GM12878 (cell line): ENCODE data around the gene BPIFB3.

ENCODE experiments used
- RAD51 ChIP-seq: fragments of 450-650 bp; IDR thresholded peaks from 2 replicates; pipeline ENCODE4 v1.6.1; 2016; ENCODE audit warnings: moderate library complexity, mild to moderate bottlenecking, inconsistent platforms
- TF ChIP-seq, protein P1 (sequence below), 3 experiments: IDR thresholded peaks in 2 of 3; conservative IDR thresholded peaks in 1 of 3; 2 replicates each; pipeline ENCODE4 v1.5.1; 2011; ENCODE audit warnings: low read depth in 3 of 3, low read length in 3 of 3, mild to moderate bottlenecking in 3 of 3, control low read depth in 2 of 3, moderate library complexity in 2 of 3, inconsistent platforms in 1 of 3, mixed read lengths in 1 of 3; ENCODE audit not compliant: control insufficient read depth in 2 of 3, insufficient read depth in 1 of 3; ENCODE audit errors: extremely low read depth in 1 of 3

GRCh38 chr20:33062105-33062824 lies 8.6 kb downstream of the BPIFB3 start:
- TF ChIP-seq, protein P1, sequence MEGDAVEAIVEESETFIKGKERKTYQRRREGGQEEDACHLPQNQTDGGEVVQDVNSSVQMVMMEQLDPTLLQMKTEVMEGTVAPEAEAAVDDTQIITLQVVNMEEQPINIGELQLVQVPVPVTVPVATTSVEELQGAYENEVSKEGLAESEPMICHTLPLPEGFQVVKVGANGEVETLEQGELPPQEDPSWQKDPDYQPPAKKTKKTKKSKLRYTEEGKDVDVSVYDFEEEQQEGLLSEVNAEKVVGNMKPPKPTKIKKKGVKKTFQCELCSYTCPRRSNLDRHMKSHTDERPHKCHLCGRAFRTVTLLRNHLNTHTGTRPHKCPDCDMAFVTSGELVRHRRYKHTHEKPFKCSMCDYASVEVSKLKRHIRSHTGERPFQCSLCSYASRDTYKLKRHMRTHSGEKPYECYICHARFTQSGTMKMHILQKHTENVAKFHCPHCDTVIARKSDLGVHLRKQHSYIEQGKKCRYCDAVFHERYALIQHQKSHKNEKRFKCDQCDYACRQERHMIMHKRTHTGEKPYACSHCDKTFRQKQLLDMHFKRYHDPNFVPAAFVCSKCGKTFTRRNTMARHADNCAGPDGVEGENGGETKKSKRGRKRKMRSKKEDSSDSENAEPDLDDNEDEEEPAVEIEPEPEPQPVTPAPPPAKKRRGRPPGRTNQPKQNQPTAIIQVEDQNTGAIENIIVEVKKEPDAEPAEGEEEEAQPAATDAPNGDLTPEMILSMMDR (IDR thresholded peaks at IDR 0.05 in 2 of 3, conservative IDR thresholded peaks at IDR 0.05 in 1 of 3; ENCODE audit: control insufficient read depth in 2 of 3, extremely low read depth in 1 of 3, insufficient read depth in 1 of 3, low read depth in 3 of 3, low read length in 3 of 3): no peak
- TF ChIP-seq RAD51: no peak
